Natural killer cell (primary cell): Measurements from ENCODE around the gene ATP5F1D. TPM values are rescaled to one million over a fixed set of nuclear protein-coding genes. Genes with fewer than 3 reads are reported as not detected.

Experiments
- ATAC-seq, 3 donors: fragments of 150-1000 bp in 2 of 3; fragments of 200-7000 bp in 1 of 3; cut with Tn5 transposase; 1 replicate in 1 of 3; 2 replicates in 2 of 3; pipeline ENCODE4 v1.10.0; 2021; ENCODE audit warnings: mild to moderate bottlenecking in 2 of 3, moderate library complexity in 2 of 3
- DNase-seq, 2 donors: peaks; one replicate each; pipeline versions ENCODE4 v3.0.0 to v3.0.0-alpha.2; 2013 to 2021; ENCODE audit warnings: mixed read lengths in 1 of 2
- H3K27ac ChIP-seq: one replicate; pipeline ENCODE4 v1.5.1; 2013; ENCODE audit warnings: mild to moderate bottlenecking, low read length
- H3K27me3 ChIP-seq: one replicate; pipeline ENCODE4 v1.6.1; 2013; ENCODE audit warnings: low read length; ENCODE audit not compliant: control insufficient read depth, insufficient read depth
- H3K36me3 ChIP-seq: one replicate; pipeline ENCODE4 v1.6.1; 2013; ENCODE audit warnings: low read length; ENCODE audit not compliant: control insufficient read depth, insufficient read depth
- H3K4me1 ChIP-seq: one replicate; pipeline ENCODE4 v1.6.1; 2013; ENCODE audit warnings: low read length; ENCODE audit not compliant: control insufficient read depth, insufficient read depth
- H3K4me3 ChIP-seq: one replicate; pipeline ENCODE4 v1.5.1; 2013; ENCODE audit warnings: low read length
- H3K9me3 ChIP-seq: one replicate; pipeline ENCODE4 v1.6.1; 2013; ENCODE audit warnings: low read length; ENCODE audit not compliant: control insufficient read depth, insufficient read depth
- H3K27ac Mint-ChIP-seq, 2 donors: one replicate each; pipeline ENCODE4 v1.8.0; 2022; ENCODE audit warnings: mild to moderate bottlenecking in 2 of 2, mixed read lengths in 2 of 2, moderate library complexity in 1 of 2
- H3K27me3 Mint-ChIP-seq, 2 donors: one replicate each; pipeline ENCODE4 v1.8.0; 2022; ENCODE audit warnings: low read depth in 2 of 2, mixed read lengths in 2 of 2
- H3K36me3 Mint-ChIP-seq: one replicate; pipeline ENCODE4 v1.8.0; 2022; ENCODE audit warnings: mixed read lengths
- H3K4me1 Mint-ChIP-seq, 2 donors: one replicate each; pipeline ENCODE4 v1.8.0; 2022; ENCODE audit warnings: mixed read lengths in 2 of 2
- H3K4me3 Mint-ChIP-seq: one replicate; pipeline ENCODE4 v1.8.0; 2022; ENCODE audit warnings: mild to moderate bottlenecking, moderate library complexity, mixed read lengths
- H3K9me3 Mint-ChIP-seq, 2 donors: one replicate each; pipeline ENCODE4 v1.8.0; 2022; ENCODE audit warnings: mixed read lengths in 2 of 2
- CTCF ChIP-seq: fragments of 200-600 bp; IDR thresholded peaks from one replicate; pipeline ENCODE4 v1.8.0; 2022; ENCODE audit warnings: antibody characterized with exemption
- WGBS: methylation state at CpG from one replicate; pipeline ENCODE4 v1.1.7; 2013; ENCODE audit warnings: missing lambda C conversion rate; ENCODE audit not compliant: insufficient coverage; 5-methylcytosine and 5-hydroxymethylcytosine counted together
- intact Hi-C: fragments of 100-400 bp; cut with micrococcal nuclease; formaldehyde crosslinking; loops from one replicate; pipeline ENCODE4 v1.14.2; 2022
- total RNA-seq, 4 donors: library from RNA; stranded (reverse); fragments of 120-200 nt in 1 of 4; gene quantifications; one replicate each; pipeline versions ENCODE4 v1.2.3 to v1.2.4, GENCODE V29; 2013 to 2022

Gene ATP5F1D
- total RNA-seq, 3 donors from 2014 or later (not counting 1 experiment from before 2014, with no cell fraction given) = 88.6 to 119 (median 104) TPM

GRCh38 chr19:1277061-1277460 is 35.5 kb downstream of the ATP5F1D start:
- Mint-ChIP-seq H3K4me1 (peaks cover 23 to 48% of the 10 kb centered on the region in 2 donors), H3K27me3 (no peaks in the 10 kb centered on the region), H3K27ac (peak overlapping the region; percentile 91 to 93), H3K4me3 (peak overlapping the region; percentile 75), H3K36me3 (peaks cover 7% of the 10 kb centered on the region), H3K9me3 (no peaks in the 10 kb centered on the region)
- DNase-seq (no peak), ATAC-seq (no peak)
- H3K4me3 ChIP-seq = no peak overlapping the region
- intact Hi-C loops = loop anchor here (10.0 kb wide), 1 partner anchor 218 kb away; the partner anchor contains the start of genes PCSK4 and REEP6
- peaks cover 35% of the 10 kb centered on the region for H3K36me3 ChIP-seq
- no peak for TF ChIP-seq CTCF
- no peaks in the 10 kb centered on the region for H3K27me3 ChIP-seq
- H3K4me1 ChIP-seq = peaks cover 49% of the 10 kb centered on the region
- no peak overlapping the region for H3K27ac ChIP-seq
- WGBS = 95% methylated on average over 15 of the region's 15 CpGs
- no peaks in the 10 kb centered on the region for H3K9me3 ChIP-seq

- Histone ChIP-seq H3K27ac (no peak overlapping the region), H3K27me3 (no peaks in the 10 kb centered on the region), H3K4me1 (peaks cover 39% of the 10 kb centered on the region), H3K9me3 (no peaks in the 10 kb centered on the region), H3K4me3 (no peak overlapping the region), H3K36me3 (peaks cover 25% of the 10 kb centered on the region)
- TF ChIP-seq CTCF = no peak
- H3K36me3 Mint-ChIP-seq = no peaks in the 10 kb centered on the region
- H3K4me1 Mint-ChIP-seq = peaks cover 14 to 39% of the 10 kb centered on the region in 2 donors
- intact Hi-C loops = loop anchor here (10.0 kb wide), 1 partner anchor 217 kb away; the partner anchor contains the start of genes PCSK4 and REEP6
- no peak overlapping the region for H3K27ac Mint-ChIP-seq
- DNase-seq (no peak), ATAC-seq (no peak)
- H3K27me3 Mint-ChIP-seq = no peaks in the 10 kb centered on the region
- H3K9me3 Mint-ChIP-seq = no peaks in the 10 kb centered on the region
- no peak overlapping the region for H3K4me3 Mint-ChIP-seq
- WGBS = 89% methylated on average over 12 of the region's 12 CpGs
Measured at GRCh38 chr19:1278074-1278473, 36.5 kb downstream of the ATP5F1D start.

GRCh38 chr19:1278713-1279660 is 37.4 kb downstream of the ATP5F1D start:
- H3K9me3 ChIP-seq = no peaks in the 10 kb centered on the region
- no peak overlapping the region for H3K27ac ChIP-seq
- Mint-ChIP-seq H3K4me1 (peaks cover 8 to 33% of the 10 kb centered on the region in 2 donors), H3K4me3 (no peak overlapping the region), H3K27ac (peak overlapping the region; percentile 58 to 68), H3K36me3 (no peaks in the 10 kb centered on the region), H3K27me3 (peaks cover 0 to 1% of the 10 kb centered on the region in 2 donors), H3K9me3 (no peaks in the 10 kb centered on the region)
- TF ChIP-seq CTCF = no peak
- WGBS = 94% methylated on average over 25 of the region's 25 CpGs
- H3K27me3 ChIP-seq = no peaks in the 10 kb centered on the region
- no peak for DNase-seq
- H3K4me3 ChIP-seq = no peak overlapping the region
- intact Hi-C loops = loop anchor here (1.0 to 10.0 kb wide), 2 partner anchors 93 to 216 kb away; partner anchors contain the start of genes PCSK4 and REEP6
- ATAC-seq = no peak
- H3K36me3 ChIP-seq = peaks cover 16% of the 10 kb centered on the region
- peaks cover 30% of the 10 kb centered on the region for H3K4me1 ChIP-seq
